HG03175 (cell line): ENCODE results near the gene DSCAML1.

ENCODE experiments used
- ATAC-seq: cut with Tn5 transposase; IDR thresholded peaks from one replicate; pipeline ENCODE4 v1.9.1; 2021; ENCODE audit warnings: mild to moderate bottlenecking, moderate library complexity; ENCODE audit not compliant: unreplicated experiment

The DSCAML1 gene

GRCh38 chr11:117643606-117644300 lies 153.3 kb downstream of the DSCAML1 start:
- ATAC-seq = no peak

- ATAC-seq = no peak
These were observed 154.2 kb downstream of the DSCAML1 start for GRCh38 chr11:117642835-117643234.

GRCh38 chr11:117642396-117642795 lies 154.6 kb downstream of the DSCAML1 start:
- ATAC-seq = no peak

- no peak for ATAC-seq
These were observed 155.8 kb downstream of the DSCAML1 start for GRCh38 chr11:117641008-117641915.

- ATAC-seq = no peak
These were observed 157.0 kb downstream of the DSCAML1 start for GRCh38 chr11:117640041-117640440.

GRCh38 chr11:117639601-117640000 lies 157.4 kb downstream of the DSCAML1 start:
- ATAC-seq = no peak

- no peak for ATAC-seq
These were observed 158.0 kb downstream of the DSCAML1 start for GRCh38 chr11:117638911-117639543.

- ATAC-seq = no peak
These were observed 162.0 kb downstream of the DSCAML1 start for GRCh38 chr11:117634756-117635603.

- ATAC-seq = no peak
These were observed 162.8 kb downstream of the DSCAML1 start for GRCh38 chr11:117633976-117634755.

GRCh38 chr11:117633186-117633754 lies 163.7 kb downstream of the DSCAML1 start:
- ATAC-seq = no peak

GRCh38 chr11:117632306-117632705 lies 164.7 kb downstream of the DSCAML1 start:
- ATAC-seq = no peak

- ATAC-seq = no peak
These were observed 165.5 kb downstream of the DSCAML1 start for GRCh38 chr11:117631336-117632140.

- no peak for ATAC-seq
These were observed 167.0 kb downstream of the DSCAML1 start for GRCh38 chr11:117629891-117630538.

GRCh38 chr11:117629146-117629545 lies 167.9 kb downstream of the DSCAML1 start:
- no peak for ATAC-seq

- no peak for ATAC-seq
These were observed 169.8 kb downstream of the DSCAML1 start for GRCh38 chr11:117627259-117627658.

- ATAC-seq = no peak
These were observed 170.4 kb downstream of the DSCAML1 start for GRCh38 chr11:117626576-117626975.

- ATAC-seq = no peak
These were observed 171.8 kb downstream of the DSCAML1 start for GRCh38 chr11:117625237-117625636.

GRCh38 chr11:117623831-117624271 lies 173.2 kb downstream of the DSCAML1 start:
- no peak for ATAC-seq
